SKM-1 treated with dmso at 0.1 percent for 144 hours (cell line): ENCODE measurements around the gene LEFTY1.
"Not testable (repeated sequence)": the region's sequence is repeated elsewhere in the genome, so short reads cannot be mapped to it uniquely, and the experiment has no call there.

ENCODE experiments used
- DNase-seq: peaks from one replicate; lab custom pipeline; 2025; ENCODE audit not compliant: unreplicated experiment; lab: John Stamatoyannopoulos, UW

The LEFTY1 gene

DNA sequence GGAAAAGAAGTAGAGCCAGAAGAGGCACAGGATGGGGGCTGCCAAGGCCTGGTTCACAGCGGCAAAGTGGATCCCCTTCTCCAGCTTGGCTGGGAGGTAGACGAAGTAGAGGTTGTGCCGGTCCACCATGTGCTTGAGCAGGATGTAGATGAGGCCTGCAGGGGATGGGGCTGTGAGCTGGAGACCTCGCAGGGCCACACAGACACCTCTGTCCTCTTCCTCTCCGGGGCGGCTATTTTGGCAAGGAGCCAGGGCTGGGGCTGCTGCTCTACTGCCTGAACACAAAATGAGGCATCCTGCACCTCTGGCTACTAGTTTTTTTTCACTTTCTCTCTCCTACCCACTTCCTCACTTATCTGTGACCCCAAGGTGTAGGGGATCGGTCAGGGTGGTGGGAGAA, 39.0 kb downstream of the LEFTY1 start:
- no peak for DNase-seq

DNA sequence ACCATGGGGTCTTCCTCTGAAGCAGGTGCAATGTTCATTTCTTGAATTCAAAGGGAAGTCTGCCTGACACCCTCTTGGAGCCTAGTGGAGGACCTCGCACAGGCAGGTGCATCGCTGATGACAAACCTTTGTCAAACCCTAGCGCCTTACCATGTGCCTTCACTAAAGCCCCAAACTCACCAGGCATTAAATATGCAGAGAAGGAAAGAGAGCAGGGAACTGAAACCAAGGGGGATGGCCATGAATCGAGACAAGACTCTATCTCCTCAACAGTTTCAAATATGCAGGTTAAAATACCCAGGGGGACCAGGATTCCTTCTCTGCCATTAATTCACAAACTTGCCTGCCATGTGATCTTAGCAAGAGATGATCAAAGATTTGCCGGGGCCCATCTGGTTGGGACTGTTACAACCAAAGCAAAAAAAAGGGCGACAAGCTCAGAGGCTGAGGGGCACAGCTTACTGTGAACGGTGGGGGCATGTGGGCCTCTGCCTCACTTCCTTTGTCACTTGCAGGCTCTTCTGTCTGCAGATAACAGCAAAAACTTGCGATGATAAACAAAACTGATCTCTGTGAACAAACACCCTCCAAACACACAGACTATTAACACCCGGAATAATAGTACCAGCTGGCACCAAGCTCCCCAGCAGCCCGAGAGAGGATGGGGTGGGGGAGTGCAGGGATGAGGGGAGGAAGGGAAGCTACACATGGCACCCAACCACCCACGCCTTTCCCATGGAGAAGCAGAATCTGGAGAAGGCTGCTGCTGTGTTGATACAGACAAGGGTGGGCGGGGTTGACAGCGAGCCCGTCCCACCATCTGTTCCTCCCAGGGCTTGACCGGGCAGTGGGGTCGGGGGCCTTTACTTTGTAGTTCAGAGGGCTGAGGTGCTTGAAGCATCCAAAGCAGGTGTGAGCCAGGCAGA, 40.7 kb downstream of the LEFTY1 start:
- no peak for DNase-seq

DNA sequence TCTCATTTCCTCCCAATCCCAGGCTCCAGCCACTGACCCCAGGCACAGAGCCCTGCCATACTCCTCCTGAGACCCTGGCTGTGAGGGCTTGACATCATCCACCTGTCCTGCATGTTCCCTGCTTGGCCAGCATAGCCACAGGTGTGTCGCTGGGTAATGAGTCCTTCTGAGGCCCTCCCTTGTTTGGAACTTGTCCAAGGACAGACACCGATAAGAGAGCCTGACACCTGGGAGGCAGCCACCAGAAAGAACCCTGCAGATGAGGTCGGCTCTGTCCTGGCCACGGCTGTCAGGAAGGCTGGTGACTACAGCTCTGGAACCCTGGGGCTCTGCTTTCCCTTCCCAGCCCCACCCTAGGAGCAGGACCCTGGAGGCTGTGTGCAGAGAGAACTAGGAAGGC, 41.3 kb downstream of the LEFTY1 start:
- DNase-seq = no peak

DNA sequence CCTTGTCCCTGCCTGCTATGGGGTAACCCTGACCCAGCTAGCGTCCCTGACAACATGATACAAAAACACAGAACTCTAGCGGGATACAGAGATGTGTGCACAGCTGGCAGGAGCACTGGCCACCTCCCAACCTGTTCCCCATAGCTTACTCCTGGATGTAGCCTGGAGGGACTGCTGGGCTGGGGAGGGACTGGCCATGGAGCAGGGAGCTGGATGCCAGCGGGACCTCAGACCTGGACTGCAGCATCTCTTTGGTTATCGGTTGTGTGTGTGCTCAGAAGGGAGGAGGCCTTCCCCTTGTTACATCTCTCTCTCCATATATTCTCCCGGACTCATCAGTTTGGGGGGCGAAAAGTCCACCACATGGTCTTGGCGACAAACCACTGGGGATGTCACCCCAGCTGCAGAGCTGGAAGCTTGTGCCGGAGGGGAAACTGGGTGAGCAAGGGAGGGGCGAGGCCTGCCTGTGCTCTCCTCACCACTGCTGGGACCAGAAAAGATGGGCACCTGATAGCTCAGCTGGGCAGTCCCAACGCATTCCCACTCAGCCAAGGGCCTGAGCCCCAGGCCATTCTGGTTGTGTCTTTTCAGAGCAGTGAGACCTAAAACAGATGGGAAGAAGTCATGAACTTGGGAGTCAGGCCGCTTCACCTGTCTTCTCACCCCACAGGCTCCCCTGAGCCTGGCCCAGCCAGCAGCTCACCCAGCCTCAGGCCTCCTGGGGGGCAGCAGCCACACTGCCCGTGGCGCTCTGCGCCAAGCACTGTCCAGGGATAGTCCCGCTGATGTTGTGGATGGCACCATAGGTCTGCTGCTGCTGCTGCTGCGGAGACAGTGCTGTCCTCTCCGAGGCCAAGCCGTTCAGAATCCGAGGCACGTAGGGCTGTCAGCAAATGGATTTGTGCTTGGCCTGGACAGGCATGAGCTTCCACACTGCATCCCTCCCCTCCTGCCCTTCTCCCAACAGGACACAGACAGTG, 42.3 kb downstream of the LEFTY1 start:
- no peak for DNase-seq

DNA sequence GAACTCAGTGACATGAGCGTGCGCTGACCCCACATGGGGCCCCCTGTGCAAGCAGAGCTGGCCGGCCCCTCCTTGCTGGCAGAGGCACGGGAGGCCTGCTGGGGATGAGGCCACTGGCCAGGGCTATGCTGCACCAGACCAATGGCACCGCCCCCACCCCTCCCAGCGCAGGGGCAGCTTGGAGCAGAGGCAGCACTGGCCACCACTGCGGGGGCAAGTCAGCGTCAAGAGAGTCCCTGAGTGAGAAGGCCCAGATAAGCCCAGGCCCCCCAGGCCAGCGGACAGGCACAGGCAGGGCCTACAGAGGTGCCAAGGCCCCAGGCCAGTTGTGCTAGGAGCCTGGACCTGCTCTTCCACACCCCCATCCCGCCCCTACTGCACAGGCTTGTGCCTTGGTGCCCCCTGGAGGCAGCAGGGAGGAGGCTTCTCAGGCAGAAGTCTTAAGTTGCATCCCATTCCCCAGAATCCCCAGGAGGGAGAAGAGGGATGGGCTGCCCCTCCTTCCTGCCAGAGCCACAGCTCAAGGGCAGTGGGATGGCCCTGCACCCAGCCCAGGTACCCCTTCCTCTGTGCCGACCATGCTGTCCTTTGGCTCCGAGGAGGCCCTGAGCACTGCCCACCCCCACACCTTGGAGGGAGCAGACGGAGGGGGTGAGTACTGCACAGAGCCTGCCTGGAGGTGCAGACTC, 43.2 kb downstream of the LEFTY1 start:
- peak; percentile 44 for DNase-seq

DNA sequence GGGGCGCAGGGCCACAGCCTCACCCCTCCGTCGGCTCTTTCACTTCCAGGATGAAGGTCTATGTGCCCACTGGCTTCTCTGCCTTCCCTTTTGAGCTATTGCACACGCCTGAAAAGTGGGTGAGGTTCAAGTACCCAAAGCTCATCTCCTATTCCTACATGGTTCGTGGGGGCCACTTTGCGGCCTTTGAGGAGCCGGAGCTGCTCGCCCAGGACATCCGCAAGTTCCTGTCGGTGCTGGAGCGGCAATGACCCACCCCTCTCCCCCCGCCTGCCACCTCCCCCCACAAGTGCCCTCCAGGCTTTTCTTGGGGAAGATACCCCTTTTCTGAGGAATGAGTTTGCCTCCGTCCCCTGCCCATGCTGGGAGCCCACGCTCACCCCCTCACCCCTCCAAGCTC, 43.8 kb downstream of the LEFTY1 start:
- no peak for DNase-seq

DNA sequence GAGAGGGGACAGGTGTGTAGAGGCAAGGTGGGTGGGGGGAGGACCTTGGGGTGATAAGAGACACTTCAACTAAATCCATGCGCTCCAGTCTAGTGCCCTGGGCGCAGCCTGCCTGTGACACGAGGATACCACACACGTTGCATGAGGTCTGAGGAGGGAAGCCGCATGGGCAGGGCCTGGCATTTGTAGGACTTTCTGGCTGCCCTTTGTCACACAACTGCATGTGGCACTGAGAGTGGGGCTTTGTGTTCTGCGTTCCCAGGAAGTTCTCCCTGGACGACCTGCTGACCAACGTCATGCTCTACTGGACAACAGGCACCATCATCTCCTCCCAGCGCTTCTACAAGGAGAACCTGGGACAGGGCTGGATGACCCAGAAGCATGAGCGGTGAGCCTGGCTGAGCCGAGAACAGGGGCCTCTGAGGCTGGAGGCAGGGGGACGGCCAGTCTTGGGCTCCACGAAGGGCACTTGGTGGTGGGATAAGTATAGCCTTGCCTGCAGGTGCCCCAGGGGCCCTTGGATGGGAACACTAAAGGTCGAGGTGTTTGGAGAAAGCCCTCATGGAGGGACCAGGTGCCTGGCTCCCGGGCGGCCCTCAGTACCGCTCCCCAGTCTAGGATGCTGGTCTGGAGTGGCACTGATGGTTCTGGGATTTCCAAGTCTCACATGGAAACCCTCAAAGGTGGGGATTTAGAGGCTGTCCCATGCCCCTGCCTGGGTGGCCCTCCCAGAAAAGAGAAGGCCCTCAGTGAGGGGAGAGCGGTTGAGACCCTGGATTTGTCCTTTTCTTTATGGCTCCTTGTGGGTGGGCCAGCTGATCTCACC, 44.5 kb downstream of the LEFTY1 start:
- DNase-seq = no peak

DNA sequence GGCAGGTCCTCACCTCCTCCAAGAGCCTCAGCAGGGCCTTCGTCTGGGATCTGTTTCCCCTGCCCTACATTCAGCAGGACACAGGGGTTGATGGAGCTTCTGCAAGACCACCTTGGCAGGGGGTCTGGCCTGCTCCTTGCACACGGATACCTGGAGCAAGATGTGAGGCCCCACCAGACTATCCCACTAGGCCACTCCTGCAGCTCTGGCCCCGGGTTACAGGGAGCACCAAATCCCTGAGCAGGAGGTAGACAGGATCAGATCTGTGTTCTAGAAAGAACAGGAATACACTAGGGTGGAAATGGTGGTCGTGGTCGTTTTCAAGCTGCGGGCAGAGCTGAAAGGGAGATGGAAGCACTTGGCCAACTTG, 45.5 kb downstream of the LEFTY1 start:
- no peak for DNase-seq

DNA sequence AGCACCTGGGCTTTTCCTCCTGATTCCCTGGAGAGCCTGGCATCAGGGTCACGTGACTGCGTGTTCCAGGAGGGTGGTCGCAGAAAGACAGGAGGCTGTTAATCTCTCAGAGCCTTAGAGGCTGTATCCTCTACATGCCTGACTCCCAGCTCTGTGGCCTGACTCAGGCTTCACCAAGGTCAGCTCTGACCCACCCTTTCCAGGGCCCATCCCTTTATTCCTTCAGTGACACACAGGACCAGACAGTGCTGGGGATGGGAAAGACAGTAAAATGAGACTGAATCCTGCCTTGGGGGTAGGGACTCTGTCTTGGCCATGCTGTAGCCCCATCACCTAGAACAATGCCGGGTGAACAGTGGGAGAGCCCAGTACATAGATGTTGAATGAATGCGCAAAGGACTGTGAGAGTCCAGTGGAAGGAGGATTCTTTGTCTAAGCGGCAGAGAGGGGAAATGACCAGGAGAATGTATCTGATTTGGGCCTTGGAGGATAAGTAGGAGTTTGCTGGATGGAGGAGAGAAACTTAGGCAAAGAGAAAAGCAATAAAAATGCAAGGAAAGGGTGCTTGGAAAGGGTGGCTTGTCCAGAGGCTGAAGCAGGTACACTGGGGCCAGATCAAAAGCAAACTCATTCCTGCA, 46.0 kb downstream of the LEFTY1 start:
- DNase-seq = no peak

DNA sequence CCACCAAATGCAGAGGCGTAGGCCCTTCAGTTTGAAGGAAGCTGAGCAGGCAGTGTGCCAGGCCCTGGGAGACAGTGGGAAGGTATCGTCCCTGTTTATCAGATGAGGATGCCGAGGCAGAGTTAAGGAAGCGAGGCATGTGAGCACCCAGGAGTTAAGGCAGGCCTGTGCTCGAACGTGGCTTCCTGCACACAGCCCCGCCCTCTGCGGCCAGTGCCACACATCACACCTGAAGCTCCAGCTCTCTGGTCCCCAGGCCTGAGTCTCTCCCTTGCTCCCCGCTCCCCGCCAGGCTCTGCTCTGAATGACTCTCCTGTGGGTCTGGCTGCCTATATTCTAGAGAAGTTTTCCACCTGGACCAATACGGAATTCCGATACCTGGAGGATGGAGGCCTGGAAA, 46.9 kb downstream of the LEFTY1 start:
- DNase-seq = no peak

DNA sequence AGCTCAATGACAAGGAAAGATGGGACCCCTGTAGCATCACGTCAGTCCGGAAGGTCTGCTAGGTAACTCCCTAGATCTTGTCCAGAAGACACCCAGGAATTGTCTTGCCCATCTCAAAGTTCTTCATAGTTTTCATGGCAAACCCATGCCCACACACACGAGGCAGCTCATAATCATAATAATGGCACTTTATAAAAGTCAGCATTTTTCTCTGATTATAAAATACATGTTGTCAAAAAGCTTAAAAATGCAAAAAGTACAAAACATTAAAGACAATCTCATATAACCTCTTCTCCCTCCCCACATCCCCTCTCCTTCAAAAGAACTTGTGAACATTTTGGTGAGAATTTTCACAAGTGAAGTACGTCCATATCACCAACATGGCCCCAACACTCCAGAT, 48.2 kb downstream of the LEFTY1 start:
- no peak for DNase-seq

DNA sequence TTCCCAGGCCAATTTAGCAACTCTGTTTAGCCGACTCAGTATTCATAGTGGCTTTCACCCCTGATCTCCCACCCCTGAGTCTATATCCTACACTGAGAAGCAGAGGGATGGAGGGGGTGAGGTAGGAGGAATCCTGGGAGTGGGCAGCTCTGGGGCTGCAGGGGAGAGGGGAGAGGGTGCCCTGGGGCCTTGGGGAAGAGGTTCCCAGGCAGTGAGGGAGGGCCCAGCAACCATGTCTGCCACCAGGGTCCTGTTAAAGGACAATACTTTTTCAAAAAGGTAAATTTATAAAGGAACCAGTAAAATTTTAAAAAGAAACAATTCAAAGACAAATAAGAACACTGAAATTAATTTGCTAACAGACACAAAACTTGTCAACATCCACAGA, 48.7 kb downstream of the LEFTY1 start:
- DNase-seq = no peak

DNA sequence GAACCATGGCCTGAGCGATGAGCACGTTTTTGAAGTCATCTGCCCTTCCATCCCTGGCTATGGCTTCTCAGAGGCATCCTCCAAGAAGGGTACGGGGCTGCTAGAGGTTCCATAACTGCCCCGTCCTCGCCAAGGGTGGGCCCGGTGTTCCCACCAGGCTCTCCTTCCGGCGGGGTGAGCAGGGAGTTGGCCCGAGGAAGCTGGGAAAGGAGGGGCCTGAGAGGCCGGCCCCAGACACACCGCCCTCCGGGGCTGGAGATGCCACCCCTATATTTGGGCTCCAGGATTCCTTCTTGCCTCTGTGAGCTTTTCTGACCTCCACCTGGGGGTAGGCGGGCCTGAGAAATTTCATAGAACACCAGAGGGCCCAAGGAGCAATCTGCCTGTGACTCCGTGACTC, 50.2 kb downstream of the LEFTY1 start:
- no peak for DNase-seq

DNA sequence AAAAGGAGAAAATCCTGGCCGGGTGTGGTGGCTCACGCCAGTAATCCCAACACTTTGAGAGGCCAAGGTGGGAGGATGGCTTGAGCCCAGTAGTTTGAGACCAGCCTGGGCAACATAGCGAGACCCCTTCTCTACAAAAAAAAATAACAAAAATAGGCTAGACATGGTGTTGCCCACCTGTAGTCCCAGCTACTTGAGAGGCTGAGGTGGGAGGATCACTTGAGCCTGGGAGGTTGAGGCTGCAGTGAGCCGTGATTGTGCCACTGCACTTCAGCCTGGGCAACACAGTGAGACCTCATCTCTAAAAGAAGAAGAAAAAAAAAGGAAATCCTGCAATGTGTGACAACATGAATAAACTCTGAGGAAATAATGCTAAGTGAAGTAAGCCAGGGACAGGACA, 52.6 kb downstream of the LEFTY1 start:
- not testable (repeated sequence) for DNase-seq
